HepG2 (cell line): ENCODE results near the gene ZNF23. TPM values are rescaled to one million over a fixed set of nuclear protein-coding genes. Genes with fewer than 3 reads are reported as not detected.

Source experiments
- ATAC-seq: fragments of 200-7000 bp; cut with Tn5 transposase; 3 replicates; pipeline ENCODE4 v1.9.1; 2020; ENCODE audit warnings: mild to moderate bottlenecking, moderate library complexity
- BruUV-seq: library from RNA; stranded (reverse); fragments of 400-500 nt; replicated peaks from 2 replicates; lab custom pipeline; 2021; lab: Mats Ljungman, UMichigan
- CTCF ChIA-PET: fragments of 300-600 bp; formaldehyde crosslinking; extraction: SDS; loops from one replicate; lab custom pipeline; 2021; ENCODE audit warnings: low total read pairs, inconsistent platforms, low intra/inter-chr PET ratio; lab: Yijun Ruan, JAX
- POLR2A ChIA-PET: fragments of 350-600 bp; sonication (Branson Sonifier 250); formaldehyde crosslinking; loops from one replicate; lab custom pipeline; 2020; ENCODE audit warnings: antibody characterized with exemption, inconsistent platforms; lab: Yijun Ruan, JAX
- DNase-seq: peaks from one replicate; pipeline ENCODE4 v3.0.0-alpha.2; 2015; ENCODE audit warnings: low spot score
- FAIRE-seq: peaks from 3 replicates; lab custom pipeline; 2011; peaks lifted over from hg19 to GRCh38; lab: Jason Lieb, UNC
- H2AFZ ChIP-seq: one replicate; pipeline ENCODE4 v1.6.1; 2011; ENCODE audit warnings: low read length, inconsistent platforms
- H3K27ac ChIP-seq: fragments of 300-600 bp; 3 replicates; pipeline ENCODE4 v1.8.0; 2011; ENCODE audit warnings: mixed run types, mild to moderate bottlenecking, mixed read lengths, low read length, inconsistent platforms; ENCODE audit not compliant: insufficient read depth; ENCODE audit errors: extremely low read length
- H3K27me3 ChIP-seq, 2 experiments: fragments of 200-600 bp in 1 of 2; 2 replicates in 1 of 2; 3 replicates in 1 of 2; pipeline versions ENCODE4 v1.6.0 to v1.8.0; 2011; ENCODE audit warnings: low read length in 2 of 2, mild to moderate bottlenecking in 2 of 2, moderate library complexity in 2 of 2, inconsistent platforms in 1 of 2; ENCODE audit not compliant: insufficient read depth in 2 of 2, control insufficient read depth in 1 of 2
- H3K36me3 ChIP-seq, 2 experiments: fragments of 200-600 bp in 1 of 2; replicated peaks in 1 of 2; 2 replicates in 1 of 2; 3 replicates in 1 of 2; pipeline versions ENCODE4 v1.5.1 to v1.8.0; 2011; ENCODE audit warnings: low read length in 2 of 2, inconsistent platforms in 1 of 2; ENCODE audit not compliant: insufficient read depth in 2 of 2, control insufficient read depth in 1 of 2
- H3K4me1 ChIP-seq: 2 replicates; pipeline ENCODE4 v1.5.1; 2012; ENCODE audit warnings: low read length, inconsistent platforms; ENCODE audit not compliant: insufficient read depth
- H3K4me2 ChIP-seq: 2 replicates; pipeline ENCODE4 v1.6.0; 2011; ENCODE audit warnings: low read depth, low read length, inconsistent platforms
- H3K4me3 ChIP-seq, 3 experiments: fragments of 200-600 bp in 1 of 3; sonication (generic), shearing (Covaris generic) in 1 of 3; replicated peaks in 1 of 3; 2 replicates each; pipeline ENCODE4 v1.5.1; 2011 to 2016; ENCODE audit warnings: low read length in 3 of 3, inconsistent platforms in 2 of 3, low read depth in 2 of 3, mild to moderate bottlenecking in 2 of 3, control low read depth in 1 of 3, mixed read lengths in 1 of 3; ENCODE audit not compliant: insufficient read depth in 1 of 3
- H3K79me2 ChIP-seq: one replicate; pipeline ENCODE4 v1.6.1; 2011; ENCODE audit warnings: low read length, inconsistent platforms; ENCODE audit not compliant: insufficient read depth
- H3K9ac ChIP-seq: 2 replicates; pipeline ENCODE4 v1.6.0; 2011; ENCODE audit warnings: mild to moderate bottlenecking, low read depth, low read length, inconsistent platforms; ENCODE audit not compliant: insufficient read depth
- H3K9me3 ChIP-seq: 2 replicates; pipeline ENCODE4 v1.5.1; 2012; ENCODE audit warnings: mild to moderate bottlenecking, low read length
- H4K20me1 ChIP-seq: 2 replicates; pipeline ENCODE4 v1.6.0; 2011; ENCODE audit warnings: inconsistent platforms, mild to moderate bottlenecking, low read length, moderate library complexity; ENCODE audit not compliant: insufficient read depth
- ERF ChIP-seq: IDR thresholded peaks from 2 replicates; pipeline ENCODE4 v1.6.1; 2018; ENCODE audit warnings: missing biosample characterization, missing genetic modification reagents
- HDAC6 ChIP-seq: fragments of 200-600 bp; sonication (generic); IDR thresholded peaks from 2 replicates; pipeline ENCODE4 v1.7.0; 2017; ENCODE audit warnings: mild to moderate bottlenecking, antibody characterized with exemption, low read length, low read depth
- HNF4G ChIP-seq, 2 experiments: sonication (generic) in 1 of 2; formaldehyde crosslinking in 1 of 2; IDR thresholded peaks; 2 replicates each; pipeline versions ENCODE4 v1.4.0 to v1.6.1; 2011 to 2020; ENCODE audit warnings: borderline replicate concordance in 2 of 2, low read depth in 2 of 2, mild to moderate bottlenecking in 2 of 2, low read length in 1 of 2, missing genetic modification reagents in 1 of 2, moderate library complexity in 1 of 2
- KLF12 ChIP-seq: sonication (generic); formaldehyde crosslinking; IDR thresholded peaks from 2 replicates; pipeline ENCODE4 v1.4.0; 2020; ENCODE audit warnings: missing genetic modification reagents, borderline replicate concordance
- MAFF ChIP-seq: IDR thresholded peaks from 2 replicates; pipeline ENCODE4 v1.6.1; 2011; ENCODE audit warnings: low read depth, low read length, improper control_type of control experiment
- NCOA2 ChIP-seq: sonication (generic); formaldehyde crosslinking; IDR thresholded peaks from 2 replicates; pipeline ENCODE4 v1.8.0; 2022; ENCODE audit warnings: inconsistent platforms
- NFE2L1 ChIP-seq: sonication (generic); formaldehyde crosslinking; IDR thresholded peaks from 2 replicates; pipeline ENCODE4 v1.4.0; 2020; ENCODE audit warnings: missing genetic modification reagents, mild to moderate bottlenecking, borderline replicate concordance
- NFKBIZ ChIP-seq: IDR thresholded peaks from 2 replicates; pipeline ENCODE4 v1.6.1; 2018; ENCODE audit warnings: missing genetic modification reagents, missing compliant biosample characterization
- NR3C1 ChIP-seq: sonication (generic); formaldehyde crosslinking; IDR thresholded peaks from 2 replicates; pipeline ENCODE4 v1.4.0; 2020; ENCODE audit warnings: missing genetic modification reagents
- SP1 ChIP-seq, 2 experiments: fragments of 450-650 bp in 1 of 2; sonication (generic) in 1 of 2; formaldehyde crosslinking in 1 of 2; IDR thresholded peaks; 2 replicates each; pipeline versions ENCODE4 v1.4.0 to v1.6.1; 2016 to 2020; ENCODE audit warnings: missing genetic modification reagents in 1 of 2
- STAG1 ChIP-seq: sonication (generic); formaldehyde crosslinking; IDR thresholded peaks from 2 replicates; pipeline ENCODE4 v1.4.0; 2020; ENCODE audit warnings: missing genetic modification reagents
- XBP1 ChIP-seq: sonication (generic); formaldehyde crosslinking; IDR thresholded peaks from 2 replicates; pipeline ENCODE4 v1.5.0; 2020; ENCODE audit warnings: missing genetic modification reagents
- XRCC5 ChIP-seq: fragments of 200-400 bp; formaldehyde crosslinking; optimal IDR thresholded peaks from 2 replicates; pipeline ENCODE3; 2017; ENCODE audit warnings: mild to moderate bottlenecking, low read length
- ZMYM2 ChIP-seq: sonication (generic); formaldehyde crosslinking; IDR thresholded peaks from 2 replicates; pipeline ENCODE4 v1.8.0; 2022; ENCODE audit warnings: mild to moderate bottlenecking, missing genetic modification reagents
- ZNF264 ChIP-seq: sonication (generic); formaldehyde crosslinking; IDR thresholded peaks from 2 replicates; pipeline ENCODE4 v1.4.0; 2020; ENCODE audit warnings: missing genetic modification reagents
- ZNF343 ChIP-seq: sonication (generic); formaldehyde crosslinking; IDR thresholded peaks from 2 replicates; pipeline ENCODE4 v1.4.0; 2020; ENCODE audit warnings: mild to moderate bottlenecking, missing genetic modification reagents
- ZNF430 ChIP-seq: sonication (generic); formaldehyde crosslinking; IDR thresholded peaks from 2 replicates; pipeline ENCODE4 v1.9.0; 2021; ENCODE audit warnings: mild to moderate bottlenecking, missing genetic modification reagents
- ZNF446 ChIP-seq: sonication (generic); formaldehyde crosslinking; IDR thresholded peaks from 2 replicates; pipeline ENCODE4 v1.5.0; 2020; ENCODE audit warnings: mild to moderate bottlenecking, missing genetic modification reagents
- ZNF530 ChIP-seq: sonication (generic); formaldehyde crosslinking; IDR thresholded peaks from 2 replicates; pipeline ENCODE4 v1.5.0; 2020; ENCODE audit warnings: low read depth, mild to moderate bottlenecking, missing genetic modification reagents
- ZNF547 ChIP-seq: sonication (generic); formaldehyde crosslinking; IDR thresholded peaks from 2 replicates; pipeline ENCODE4 v1.5.1; 2020; ENCODE audit warnings: mild to moderate bottlenecking, missing genetic modification reagents
- ZNF639 ChIP-seq: conservative IDR thresholded peaks from 2 replicates; pipeline ENCODE4 v1.6.1; 2018; ENCODE audit warnings: missing genetic modification reagents
- ZNF782 ChIP-seq: sonication (generic); formaldehyde crosslinking; IDR thresholded peaks from 2 replicates; pipeline ENCODE4 v1.4.0; 2020; ENCODE audit warnings: missing genetic modification reagents, mild to moderate bottlenecking, borderline replicate concordance
- ZSCAN29 ChIP-seq: sonication (generic); formaldehyde crosslinking; conservative IDR thresholded peaks from 2 replicates; pipeline ENCODE4 v1.4.0; 2020; ENCODE audit warnings: mild to moderate bottlenecking, missing genetic modification reagents
- WGBS: methylation state at CpG from one replicate; pipeline ENCODE4 v1.1.6; 2017; ENCODE audit warnings: low lambda C conversion rate; 5-methylcytosine and 5-hydroxymethylcytosine counted together
- in situ Hi-C: cut with HindIII; loops from 2 replicates; pipeline ENCODE4 v1.10.0; 2017; ENCODE audit warnings: low pct_unique_long_range_greater_than_20kb; ENCODE audit not compliant: extremely low pct_ligation_motif_present
- intact Hi-C: fragments of 100-400 bp; cut with micrococcal nuclease; formaldehyde crosslinking; loops from one replicate; pipeline ENCODE4 v1.10.0; 2022; ENCODE audit not compliant: unreplicated experiment
- polyA plus RNA-seq, 8 experiments: library from polyadenylated mRNA; depleted of rRNA in 3 of 8; stranded (reverse) in 7 of 8; unstranded in 1 of 8; fragments of >200 nt; fragmentation: Illumina TruSeq in 4 of 8; extraction: Trizol in 4 of 8; gene quantifications; 2 replicates each; pipeline versions ENCODE4 v1.2.1 to v1.2.3, GENCODE V29; 2011 to 2016; ENCODE audit warnings: low read depth in 4 of 8, missing spikeins in 1 of 8, mixed read lengths in 1 of 8; ENCODE audit not compliant: insufficient read depth in 1 of 8
- total RNA-seq, 5 experiments: library from RNA; depleted of rRNA; stranded (reverse); fragments of >200 nt; fragmentation: Illumina TruSeq; extraction: Trizol; gene quantifications; 2 replicates each; pipeline ENCODE4 v1.2.3, GENCODE V29; 2016; ENCODE audit warnings: low read depth in 1 of 5
- TF ChIP-seq, protein P1 (sequence below): sonication (generic); formaldehyde crosslinking; IDR thresholded peaks from 2 replicates; pipeline ENCODE4 v1.4.0; 2020; ENCODE audit warnings: missing genetic modification reagents

The ZNF23 gene
- total and polyA plus RNA-seq, 2 of the 13 experiments (the other 11 are each of a cell fraction or from before 2014, with no cell fraction given), result 8.6 to 12.2 TPM

GRCh38 chr16:71441348-71442050 lies 20.5 kb downstream of the ZNF23 start:
- no peaks in the 10 kb centered on the region for H3K79me2 ChIP-seq
- no peak overlapping the region for H3K4me3 ChIP-seq
- POLR2A ChIA-PET, result no interaction called here
- peak overlapping the region; percentile 38 for H3K4me2 ChIP-seq
- peak; percentile 76 for ATAC-seq
- H4K20me1 ChIP-seq, result no peaks in the 10 kb centered on the region
- H3K9ac ChIP-seq, result no peak overlapping the region
- peaks cover 3 to 20% of the 10 kb centered on the region in 2 experiments for H3K27me3 ChIP-seq
- no peak overlapping the region for H2AFZ ChIP-seq
- intact Hi-C loops, result loop anchor here (2.0 kb wide), 2 partner anchors 15 to 59 kb away; no protein-coding TSS in a partner anchor
- no peak overlapping the region for H3K27ac ChIP-seq
- peaks cover 8% of the 10 kb centered on the region for H3K4me1 ChIP-seq
- no peaks in the 10 kb centered on the region for H3K36me3 ChIP-seq
- FAIRE-seq, result no peak
- no TSS peak for BruUV-seq
- DNase-seq, result no peak
- WGBS, result 80% methylated on average over 38 of the region's 71 CpGs
- no peaks in the 10 kb centered on the region for H3K9me3 ChIP-seq
- in situ Hi-C loops, result loop anchor here (10.0 kb wide), 1 partner anchor 53 kb away; no protein-coding TSS in a partner anchor
- CTCF ChIA-PET, result interaction anchor here (0.9 to 3.1 kb wide), 5 partner anchors 15 to 169 kb away, joined by 4 to 53 read pairs (median 9); no protein-coding TSS in a partner anchor
- TF ChIP-seq HNF4G (IDR thresholded peaks at IDR 0.05; ENCODE audit: borderline replicate concordance, low read depth, low read length) (no peak), HNF4G (CRISPR knock-in tag; IDR thresholded peaks at IDR 0.05; ENCODE audit: borderline replicate concordance, low read depth) (no peak), ZNF547 (CRISPR knock-in tag) (no peak), ZNF639 (CRISPR knock-in tag) (no peak), ZNF430 (CRISPR knock-in tag) (0 out of 2 replicates have a peak, but pooled peaks have one; percentile 47), ZMYM2 (no peak), NR3C1 (no peak), NCOA2 (CRISPR knock-in tag) (no peak), NFE2L1 (CRISPR knock-in tag) (peak; percentile 37; the same call in 1 of the 2 replicates), KLF12 (no peak), SP1 (IDR thresholded peaks at IDR 0.05) (no peak), SP1 (CRISPR knock-in tag; IDR thresholded peaks at IDR 0.05) (no peak; the same call in 1 of the 2 replicates), STAG1 (CRISPR knock-in tag) (peak; percentile 57), XRCC5 (peak; percentile 70), HDAC6 (no peak), ZNF530 (CRISPR knock-in tag) (no peak), ZNF343 (CRISPR knock-in tag) (no peak), NFKBIZ (CRISPR knock-in tag) (no peak), ZNF782 (CRISPR knock-in tag) (no peak), ZNF264 (CRISPR knock-in tag) (peak; percentile 97), ERF (0 out of 2 replicates have a peak, but pooled peaks have one; percentile 23), ZSCAN29 (CRISPR knock-in tag) (no peak; the same call in 1 of the 2 replicates), ZNF446 (CRISPR knock-in tag) (no peak), XBP1 (no peak), MAFF (no peak)
- TF ChIP-seq, protein P1, sequence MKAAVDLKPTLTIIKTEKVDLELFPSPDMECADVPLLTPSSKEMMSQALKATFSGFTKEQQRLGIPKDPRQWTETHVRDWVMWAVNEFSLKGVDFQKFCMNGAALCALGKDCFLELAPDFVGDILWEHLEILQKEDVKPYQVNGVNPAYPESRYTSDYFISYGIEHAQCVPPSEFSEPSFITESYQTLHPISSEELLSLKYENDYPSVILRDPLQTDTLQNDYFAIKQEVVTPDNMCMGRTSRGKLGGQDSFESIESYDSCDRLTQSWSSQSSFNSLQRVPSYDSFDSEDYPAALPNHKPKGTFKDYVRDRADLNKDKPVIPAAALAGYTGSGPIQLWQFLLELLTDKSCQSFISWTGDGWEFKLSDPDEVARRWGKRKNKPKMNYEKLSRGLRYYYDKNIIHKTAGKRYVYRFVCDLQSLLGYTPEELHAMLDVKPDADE (CRISPR knock-in tag), result no peak
